Measurements from ENCODE around the gene RNGTT. TPM values are rescaled to one million over a fixed set of nuclear protein-coding genes. Genes with fewer than 3 reads are reported as not detected.

Gene RNGTT
- total and polyA plus RNA-seq, 10 of the 15 experiments (the other 5 are each of a cell fraction or from before 2014, with no cell fraction given): 7.7 to 30.4 (median 22.2) TPM

DNA sequence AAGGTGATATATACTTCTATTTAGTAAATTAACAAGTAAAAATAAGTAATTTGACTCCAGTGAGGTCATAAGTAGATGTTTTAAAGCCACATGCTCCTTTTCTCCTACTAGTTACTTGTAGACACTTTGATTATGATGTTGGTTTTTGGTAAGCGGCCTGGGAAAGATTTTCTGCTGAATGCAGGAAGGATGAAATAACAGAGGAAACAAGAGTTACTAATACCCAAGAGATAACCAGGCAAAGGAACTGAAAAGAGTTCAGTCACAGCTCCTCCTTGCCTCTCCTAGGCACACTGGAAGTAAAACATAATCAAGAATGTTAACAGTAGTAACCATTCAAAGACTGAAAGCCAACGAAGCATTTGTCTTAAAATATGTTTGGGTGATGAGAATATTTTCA, 203.3 kb downstream of the RNGTT start:
- WGBS (ENCODE audit: insufficient coverage, insufficient replicate concordance, low lambda C conversion rate, missing lambda C conversion rate): 27% methylated on average over 2 of the region's 2 CpGs
- FAIRE-seq: no peak
- TF ChIP-seq TARDBP (IDR thresholded peaks at IDR 0.05; ENCODE audit: borderline replicate concordance) (no peak), ZNF217 (IDR thresholded peaks at IDR 0.05) (peak; percentile 30; the same call in 1 of the 2 replicates), JUNB (IDR thresholded peaks at IDR 0.05) (0 out of 2 replicates have a peak, but pooled peaks have one; percentile 15), HDAC2 (IDR thresholded peaks at IDR 0.05) (no peak), KDM1A (IDR thresholded peaks at IDR 0.05; ENCODE audit: borderline replicate concordance) (no peak), CEBPZ (IDR thresholded peaks at IDR 0.05; ENCODE audit: low read depth, low read length) (no peak), RCOR1 (conservative IDR thresholded peaks at IDR 0.05; ENCODE audit: low read depth, low read length) (no peak), WRNIP1 (IDR thresholded peaks at IDR 0.05; ENCODE audit: borderline replicate concordance, low read depth, low read length) (no peak), POLR2AphosphoS5 (IDR thresholded peaks at IDR 0.05; ENCODE audit: low read length) (no peak), ZNF24 (IDR thresholded peaks at IDR 0.05) (0 out of 2 replicates have a peak, but pooled peaks have one; percentile 20), RAD21 (IDR thresholded peaks at IDR 0.05; ENCODE audit: insufficient read depth, low read depth, low read length) (no peak), TBL1XR1 (IDR thresholded peaks at IDR 0.05; ENCODE audit: low read depth, low read length) (no peak), NFIC (IDR thresholded peaks at IDR 0.05; ENCODE audit: low read depth, low read length) (0 out of 2 replicates have a peak, but pooled peaks have one; percentile 20), KAT2A (conservative IDR thresholded peaks at IDR 0.05; ENCODE audit: control insufficient read depth, low read depth, low read length) (no peak)
- TF ChIP-seq, protein P1, sequence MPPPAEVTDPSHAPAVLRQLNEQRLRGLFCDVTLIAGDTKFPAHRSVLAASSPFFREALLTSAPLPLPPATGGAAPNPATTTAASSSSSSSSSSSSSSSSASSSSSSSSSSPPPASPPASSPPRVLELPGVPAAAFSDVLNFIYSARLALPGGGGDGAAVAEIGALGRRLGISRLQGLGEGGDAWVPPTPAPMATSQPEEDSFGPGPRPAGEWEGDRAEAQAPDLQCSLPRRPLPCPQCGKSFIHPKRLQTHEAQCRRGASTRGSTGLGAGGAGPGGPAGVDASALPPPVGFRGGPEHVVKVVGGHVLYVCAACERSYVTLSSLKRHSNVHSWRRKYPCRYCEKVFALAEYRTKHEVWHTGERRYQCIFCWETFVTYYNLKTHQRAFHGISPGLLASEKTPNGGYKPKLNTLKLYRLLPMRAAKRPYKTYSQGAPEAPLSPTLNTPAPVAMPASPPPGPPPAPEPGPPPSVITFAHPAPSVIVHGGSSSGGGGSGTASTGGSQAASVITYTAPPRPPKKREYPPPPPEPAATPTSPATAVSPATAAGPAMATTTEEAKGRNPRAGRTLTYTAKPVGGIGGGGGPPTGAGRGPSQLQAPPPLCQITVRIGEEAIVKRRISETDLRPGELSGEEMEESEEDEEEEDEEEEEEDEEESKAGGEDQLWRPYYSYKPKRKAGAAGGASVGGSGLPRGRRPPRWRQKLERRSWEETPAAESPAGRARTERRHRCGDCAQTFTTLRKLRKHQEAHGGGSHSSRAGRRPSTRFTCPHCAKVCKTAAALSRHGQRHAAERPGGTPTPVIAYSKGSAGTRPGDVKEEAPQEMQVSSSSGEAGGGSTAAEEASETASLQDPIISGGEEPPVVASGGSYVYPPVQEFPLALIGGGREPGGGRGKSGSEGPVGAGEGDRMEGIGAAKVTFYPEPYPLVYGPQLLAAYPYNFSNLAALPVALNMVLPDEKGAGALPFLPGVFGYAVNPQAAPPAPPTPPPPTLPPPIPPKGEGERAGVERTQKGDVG (CRISPR knock-in tag; IDR thresholded peaks at IDR 0.05): no peak
- TF ChIP-seq, protein P2, sequence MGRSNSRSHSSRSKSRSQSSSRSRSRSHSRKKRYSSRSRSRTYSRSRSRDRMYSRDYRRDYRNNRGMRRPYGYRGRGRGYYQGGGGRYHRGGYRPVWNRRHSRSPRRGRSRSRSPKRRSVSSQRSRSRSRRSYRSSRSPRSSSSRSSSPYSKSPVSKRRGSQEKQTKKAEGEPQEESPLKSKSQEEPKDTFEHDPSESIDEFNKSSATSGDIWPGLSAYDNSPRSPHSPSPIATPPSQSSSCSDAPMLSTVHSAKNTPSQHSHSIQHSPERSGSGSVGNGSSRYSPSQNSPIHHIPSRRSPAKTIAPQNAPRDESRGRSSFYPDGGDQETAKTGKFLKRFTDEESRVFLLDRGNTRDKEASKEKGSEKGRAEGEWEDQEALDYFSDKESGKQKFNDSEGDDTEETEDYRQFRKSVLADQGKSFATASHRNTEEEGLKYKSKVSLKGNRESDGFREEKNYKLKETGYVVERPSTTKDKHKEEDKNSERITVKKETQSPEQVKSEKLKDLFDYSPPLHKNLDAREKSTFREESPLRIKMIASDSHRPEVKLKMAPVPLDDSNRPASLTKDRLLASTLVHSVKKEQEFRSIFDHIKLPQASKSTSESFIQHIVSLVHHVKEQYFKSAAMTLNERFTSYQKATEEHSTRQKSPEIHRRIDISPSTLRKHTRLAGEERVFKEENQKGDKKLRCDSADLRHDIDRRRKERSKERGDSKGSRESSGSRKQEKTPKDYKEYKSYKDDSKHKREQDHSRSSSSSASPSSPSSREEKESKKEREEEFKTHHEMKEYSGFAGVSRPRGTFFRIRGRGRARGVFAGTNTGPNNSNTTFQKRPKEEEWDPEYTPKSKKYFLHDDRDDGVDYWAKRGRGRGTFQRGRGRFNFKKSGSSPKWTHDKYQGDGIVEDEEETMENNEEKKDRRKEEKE (IDR thresholded peaks at IDR 0.05): no peak

More for the DNA sequence above, 203.3 kb downstream of the RNGTT start:
- Histone ChIP-seq H3K9me3 (replicated peaks; ENCODE audit: control insufficient read depth, insufficient read depth, low read length) (peaks cover 20% of the 10 kb centered on the region), H2AFZ (ENCODE audit: control insufficient read depth, low read depth, low read length) (no peak overlapping the region), H3K27me3 (replicated peaks in 1 of 2; ENCODE audit: control insufficient read depth in 2 of 2, insufficient read depth in 2 of 2, low read length in 1 of 2) (no peaks in the 10 kb centered on the region), H3K9ac (ENCODE audit: control insufficient read depth, insufficient read depth, low read length) (no peak overlapping the region), H3K4me2 (ENCODE audit: control insufficient read depth, insufficient read depth) (no peak overlapping the region), H3K79me2 (ENCODE audit: control insufficient read depth, insufficient read depth, low read length) (no peaks in the 10 kb centered on the region; the same call in 1 of the 2 replicates), H3K27ac (ENCODE audit: control insufficient read depth, insufficient read depth) (peak overlapping the region; percentile 94), H4K20me1 (ENCODE audit: control insufficient read depth, insufficient read depth) (no peaks in the 10 kb centered on the region), H3K4me3 (no peak overlapping the region), H3K4me1 (ENCODE audit: control insufficient read depth, insufficient read depth, low read length) (peaks cover 13% of the 10 kb centered on the region), H3K36me3 (ENCODE audit: control insufficient read depth in 2 of 2, insufficient read depth in 2 of 2, low read length in 1 of 2) (no peaks in the 10 kb centered on the region; a peak in 2 of 4 replicates)
- ChIA-PET POLR2A (interaction anchor here (0.6 to 3.4 kb wide), 11 partner anchors 18 to 522 kb away, joined by 3 to 13 read pairs (median 4); no protein-coding TSS in a partner anchor), CTCF (interaction anchor here (0.5 to 5.5 kb wide), 11 partner anchors 8 to 266 kb away, joined by 3 to 28 read pairs (median 4); no protein-coding TSS in a partner anchor), SMC1A (ENCODE audit: uncharacterized antibody, unreplicated experiment) (interaction anchor here (0.5 to 5.6 kb wide), 31 partner anchors 9 to 835 kb away, joined by 3 to 48 read pairs (median 5); no protein-coding TSS in a partner anchor), RAD21 (ENCODE audit: unreplicated experiment) (interaction anchor here (0.8 to 6.3 kb wide), 29 partner anchors 9 to 928 kb away, joined by 3 to 63 read pairs (median 4); no protein-coding TSS in a partner anchor)
- intact Hi-C loops (cut with micrococcal nuclease; ENCODE audit: unreplicated experiment) (loop anchor here (2.0 to 5.0 kb wide), 4 partner anchors 109 to 833 kb away; no protein-coding TSS in a partner anchor), in situ Hi-C loops (cut with MboI) (no loop called here)
- ATAC-seq (peak; percentile 27), DNase-seq (ENCODE audit: low read depth, low spot score) (no peak)
- BruUV-seq (replicated peaks): no TSS peak
